ENCODE results near the gene MTURN.
"Not testable (repeated sequence)": the region's sequence is repeated elsewhere in the genome, so short reads cannot be mapped to it uniquely, and the experiment has no call there.

Gene MTURN

DNA sequence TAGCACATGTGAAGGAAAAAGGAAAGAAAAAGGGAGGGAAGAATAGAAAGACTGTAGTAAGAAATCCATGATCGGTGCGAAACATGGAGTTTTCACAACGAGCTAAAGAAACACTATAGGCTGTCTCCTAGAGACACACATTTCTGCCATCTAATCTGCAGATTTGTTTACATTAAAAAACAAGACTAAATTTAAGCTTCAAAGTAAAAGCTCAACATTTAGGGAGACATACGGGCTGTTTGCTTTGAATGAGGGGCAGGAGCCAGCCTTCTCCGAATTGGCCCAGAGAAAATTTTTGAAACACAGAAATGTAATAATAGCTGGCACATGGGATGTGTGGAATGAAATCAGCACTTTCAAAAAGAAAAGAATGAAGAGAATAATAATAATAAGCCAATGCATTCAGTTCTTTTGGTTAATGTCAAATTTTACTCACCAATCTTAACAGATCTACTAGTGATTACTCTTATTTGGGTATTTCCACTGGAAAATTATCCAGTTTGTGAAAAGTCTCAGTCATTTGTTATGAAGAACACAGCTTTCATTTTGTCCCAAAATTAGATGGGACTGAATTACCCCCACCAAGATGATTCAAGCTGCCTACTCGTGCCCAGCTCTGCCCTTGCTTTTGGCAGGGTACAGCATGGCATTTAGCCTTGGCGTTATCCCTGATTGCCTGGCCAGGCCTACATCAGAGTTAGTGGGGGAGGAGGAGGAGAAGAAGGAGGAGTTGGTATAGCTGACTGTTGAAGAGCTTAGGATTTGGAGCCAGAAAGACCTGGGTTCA, 47.1 kb downstream of the MTURN start:
- no peak for DNase-seq

- no peak for DNase-seq
Observed at GRCh38 chr7:30182814-30183213, 48.0 kb downstream of the MTURN start.

DNA sequence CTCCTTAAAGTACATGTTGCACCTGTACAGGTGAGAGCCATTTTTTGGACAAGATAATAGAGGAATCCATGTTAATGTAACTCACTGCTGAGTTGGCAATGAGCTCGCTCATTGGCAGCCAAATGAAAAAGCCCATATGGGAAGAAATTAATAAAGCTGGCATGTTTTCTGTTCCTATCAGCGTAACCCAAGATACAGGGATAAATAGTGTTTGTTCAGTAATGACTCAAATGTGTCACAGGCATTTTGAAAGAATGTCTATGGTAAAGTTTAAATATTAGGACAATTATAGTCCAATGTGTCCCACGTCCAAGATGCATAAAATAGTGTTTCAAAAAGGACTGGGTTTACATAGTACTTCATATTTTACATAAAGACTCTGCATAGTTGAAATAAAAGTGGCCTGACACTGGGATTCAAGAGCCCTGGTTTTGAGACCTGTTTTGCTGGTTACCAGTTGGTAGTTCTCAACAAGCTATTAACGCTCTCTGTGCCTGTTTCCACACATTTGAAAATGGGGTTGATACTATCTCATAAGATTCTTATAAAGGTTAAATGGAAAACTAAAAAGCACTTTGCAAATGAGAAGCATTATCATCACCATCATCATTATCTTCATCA, 49.1 kb downstream of the MTURN start:
- no peak for DNase-seq

DNA sequence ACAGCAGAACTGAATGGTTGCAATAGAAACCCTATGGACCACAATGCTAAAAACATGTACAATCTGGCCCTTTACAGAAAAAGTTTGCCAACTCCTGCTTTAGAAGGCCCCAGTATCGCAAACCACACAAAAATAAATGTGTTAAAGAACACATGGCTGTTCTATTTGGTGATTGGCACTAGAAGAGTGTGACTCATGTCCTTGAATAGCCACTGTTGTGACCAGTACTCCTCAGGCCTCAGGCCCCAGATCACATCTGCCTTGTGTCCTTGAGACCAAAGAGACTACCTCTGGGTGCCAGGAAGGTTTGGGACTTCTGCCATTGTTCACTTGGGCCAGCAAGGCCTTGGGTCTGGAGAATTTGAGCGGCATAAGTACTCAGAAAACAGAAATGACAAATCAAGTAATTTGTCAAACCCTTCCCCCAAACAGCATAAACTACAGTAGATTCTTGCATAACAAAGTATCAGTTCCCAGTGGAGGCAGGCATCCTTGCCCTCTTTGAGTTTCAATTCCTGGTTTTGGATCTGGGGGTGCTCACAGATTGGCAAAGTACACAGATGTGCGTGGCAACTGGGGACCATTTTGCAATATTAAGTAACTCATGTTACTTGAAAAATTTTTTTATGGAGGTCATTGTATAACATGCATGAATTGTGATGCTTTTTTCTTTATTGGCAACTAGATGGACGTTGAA, 50.2 kb downstream of the MTURN start:
- no peak for DNase-seq

GRCh38 chr7:30185496-30185895, 50.7 kb downstream of the MTURN start:
- no peak for DNase-seq

DNA sequence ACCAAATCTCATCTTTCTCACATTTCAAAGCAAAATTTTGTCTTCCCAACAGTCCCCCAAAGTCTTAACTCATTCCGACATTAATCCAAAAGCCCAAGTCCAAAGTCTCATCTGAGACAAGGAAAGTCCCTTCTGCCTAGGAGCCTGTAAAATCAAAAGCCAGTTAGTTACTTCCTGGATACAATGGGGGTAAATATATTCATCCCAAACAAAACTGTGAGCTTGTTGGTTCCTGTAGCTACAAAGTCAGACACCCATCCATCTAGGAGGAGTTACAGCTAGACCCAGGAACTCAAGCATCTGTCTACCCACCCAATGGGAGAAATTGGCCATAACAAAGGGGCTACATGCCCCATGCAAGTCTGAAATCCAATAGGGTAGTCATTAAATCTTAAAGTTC, 51.9 kb downstream of the MTURN start:
- DNase-seq = no peak

- DNase-seq = no peak
Observed at GRCh38 chr7:30187513-30187912, 52.7 kb downstream of the MTURN start.

- DNase-seq = not testable (repeated sequence)
Observed at GRCh38 chr7:30188381-30188780, 53.6 kb downstream of the MTURN start.

DNA sequence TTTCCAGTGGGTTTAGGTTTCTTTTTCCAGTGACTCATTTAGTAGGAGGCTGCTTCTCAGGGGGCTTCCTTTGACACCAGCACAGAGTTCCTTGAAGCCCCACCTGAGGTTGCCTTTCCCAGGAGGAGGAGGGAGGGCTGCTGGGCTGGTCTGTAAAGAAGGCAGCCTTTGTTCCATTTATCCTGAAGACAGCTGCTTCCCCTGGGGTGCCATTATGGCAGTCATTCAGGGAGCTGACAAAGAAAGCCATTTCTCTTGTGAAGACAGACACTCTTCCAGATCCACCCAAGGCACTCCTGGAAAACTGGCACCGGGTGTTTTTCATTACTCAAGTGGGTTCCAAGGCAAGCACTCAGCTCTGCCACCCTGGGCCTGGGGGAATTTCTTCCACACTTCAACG, 54.0 kb downstream of the MTURN start:
- no peak for DNase-seq

DNA sequence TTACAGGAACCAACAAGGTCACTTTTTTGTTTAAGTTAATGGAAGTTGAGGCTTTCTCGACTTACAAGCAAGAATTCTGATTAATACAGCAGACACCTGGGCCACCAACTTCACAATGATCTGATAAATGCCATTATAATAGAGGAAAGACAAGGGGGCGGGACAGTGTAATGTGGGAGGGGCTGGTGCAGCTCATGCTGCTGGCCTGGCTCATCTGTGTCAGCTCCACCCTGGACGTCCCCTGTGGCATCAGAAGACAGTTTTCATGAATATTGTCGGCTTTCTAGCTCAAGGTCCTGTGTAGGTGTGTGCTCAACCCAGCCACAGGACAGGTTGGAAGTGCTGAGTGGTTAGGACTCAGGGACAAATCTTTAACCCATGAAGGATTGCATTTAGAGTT, 57.0 kb downstream of the MTURN start:
- no peak for DNase-seq

- DNase-seq = no peak
Observed at GRCh38 chr7:30193336-30193943, 58.7 kb downstream of the MTURN start.

DNA sequence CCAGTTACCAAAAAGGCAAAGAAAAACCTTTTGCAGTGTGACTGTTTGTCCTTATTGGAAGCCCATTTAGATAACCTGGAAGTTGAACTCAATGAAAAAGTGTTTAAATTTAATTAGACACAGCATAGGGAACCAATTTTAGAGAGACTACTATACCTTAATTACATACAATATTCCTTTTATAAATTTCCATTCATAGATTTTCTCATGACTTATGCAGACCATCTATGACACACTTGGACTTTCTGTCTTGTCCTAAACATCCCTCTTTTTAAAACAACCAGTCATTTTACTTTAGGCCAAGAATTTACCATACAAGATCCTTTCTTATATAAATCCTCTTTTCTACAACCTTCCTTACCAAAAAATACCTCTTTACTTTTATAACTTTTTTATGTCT, 61.6 kb downstream of the MTURN start:
- DNase-seq = no peak

- no peak for DNase-seq
Observed at GRCh38 chr7:30197438-30197837, 62.7 kb downstream of the MTURN start.

GRCh38 chr7:30199271-30199670, 64.5 kb downstream of the MTURN start:
- DNase-seq = no peak

GRCh38 chr7:30200591-30200990, 65.8 kb downstream of the MTURN start:
- DNase-seq = no peak

DNA sequence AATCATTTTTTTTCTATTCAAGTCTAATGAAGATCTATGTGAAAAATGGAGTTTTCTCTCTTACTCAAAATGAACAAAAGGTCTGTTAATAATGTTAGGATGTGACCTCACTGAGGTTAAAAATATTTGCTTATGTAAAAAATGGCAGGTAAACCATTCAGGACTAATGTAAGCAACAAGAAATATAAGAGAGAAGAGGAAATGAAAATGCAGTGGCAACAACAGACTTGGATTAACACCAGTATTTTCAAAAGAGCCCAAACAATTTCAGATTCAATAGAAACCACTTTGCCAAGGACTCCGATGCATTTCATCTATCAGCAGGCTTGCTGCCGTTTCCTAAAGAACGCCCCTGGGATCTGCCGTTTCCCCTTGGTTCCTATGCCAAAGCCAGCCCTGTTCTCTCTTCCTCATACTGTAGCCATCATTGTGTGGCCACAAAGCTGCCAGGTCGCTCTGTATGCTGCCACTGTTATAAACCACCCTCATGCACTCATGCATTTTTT, 66.4 kb downstream of the MTURN start:
- DNase-seq = no peak

GRCh38 chr7:30201921-30202320, 67.1 kb downstream of the MTURN start:
- no peak for DNase-seq

- no peak for DNase-seq
Observed at GRCh38 chr7:30202671-30203070, 67.9 kb downstream of the MTURN start.

DNA sequence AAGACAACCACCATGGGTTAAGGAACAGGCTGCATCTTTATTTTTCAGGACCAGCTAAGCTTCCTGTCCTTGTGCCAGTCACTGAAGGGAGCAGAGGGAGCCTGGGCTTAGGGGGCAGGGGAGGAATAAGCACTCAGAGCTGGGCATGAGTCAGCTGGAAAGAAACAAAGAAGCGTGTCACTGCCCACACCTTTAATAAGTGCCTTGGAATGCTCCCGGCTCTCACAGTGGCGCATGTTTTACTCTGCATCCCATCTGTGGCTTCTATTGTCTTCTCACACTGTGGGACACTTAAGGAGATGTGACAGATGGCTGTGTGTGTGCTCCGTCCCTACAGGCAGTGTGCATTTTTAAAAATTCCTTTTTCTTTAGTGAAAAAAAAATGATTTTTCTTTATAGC, 71.7 kb downstream of the MTURN start:
- DNase-seq = peak; percentile 54

GRCh38 chr7:30206942-30207341, 72.2 kb downstream of the MTURN start:
- DNase-seq = no peak

DNA sequence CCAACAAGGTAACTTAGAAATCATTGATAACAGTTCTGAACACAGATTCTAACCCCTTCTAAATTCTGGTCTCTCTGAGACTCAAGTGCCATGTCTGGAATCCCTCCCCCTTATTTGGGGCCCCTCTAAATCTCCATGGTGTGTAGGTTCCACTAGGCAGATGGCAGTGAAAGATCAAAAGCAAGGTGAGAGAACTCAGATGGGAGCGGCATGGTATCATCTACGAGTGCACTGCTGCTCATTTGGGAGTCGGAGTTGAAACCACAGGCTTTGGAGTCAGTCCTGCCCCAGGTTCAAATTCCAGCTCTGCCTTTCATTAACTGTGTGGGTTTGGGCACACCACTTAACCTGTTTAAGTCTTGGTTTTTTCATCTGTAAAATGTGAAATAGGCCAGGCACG, 72.6 kb downstream of the MTURN start:
- DNase-seq = no peak

DNA sequence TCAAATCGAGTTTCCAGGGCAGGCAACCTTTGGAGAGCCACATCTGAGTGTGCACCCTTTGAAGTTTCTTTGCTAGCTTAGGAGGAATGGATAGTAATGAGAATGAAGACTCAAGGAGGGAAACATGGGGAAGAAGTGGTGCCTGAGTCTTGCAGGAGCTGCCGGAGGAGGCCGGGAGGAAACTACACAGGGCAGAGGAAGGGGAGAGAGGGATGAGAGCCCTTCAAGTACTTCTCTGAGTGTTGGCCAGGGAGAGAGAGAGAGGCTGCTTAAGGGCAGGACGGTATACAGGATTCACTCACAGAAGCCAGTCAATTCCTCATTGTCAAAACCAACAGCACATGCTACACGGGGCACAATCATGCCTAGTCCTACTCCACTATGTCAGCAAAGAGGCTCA, 75.2 kb downstream of the MTURN start:
- DNase-seq = no peak

All from NCI-H2171 (cell line).